Activated CD4-positive, alpha-beta memory T cell treated with anti-CD3 and anti-CD28 coated beads for 36 hours (primary cell): ENCODE data around the gene PTPRN2. TPM values are rescaled to one million over a fixed set of nuclear protein-coding genes. Genes with fewer than 3 reads are reported as not detected.
A peak's percentile ranks its signal among the peaks of the same experiment; 100 is the strongest.
"Not testable (repeated sequence)": the region's sequence is repeated elsewhere in the genome, so short reads cannot be mapped to it uniquely, and the experiment has no call there.

ENCODE experiments used
- CTCF ChIA-PET: fragments of 350-600 bp; sonication (Branson Sonifier 250); formaldehyde crosslinking; loops from one replicate; lab custom pipeline; 2021; ENCODE audit warnings: antibody characterized with exemption, inconsistent platforms; lab: Charles Lee
- POLR2A ChIA-PET: fragments of 350-600 bp; sonication (Branson Sonifier 250); formaldehyde crosslinking; loops from one replicate; lab custom pipeline; 2021; ENCODE audit warnings: antibody characterized with exemption; lab: Charles Lee
- DNase-seq: peaks from one replicate; pipeline ENCODE4 v3.0.0-alpha.2; 2020
- H3K27ac Mint-ChIP-seq: one replicate; pipeline ENCODE4 v1.8.0; 2021; ENCODE audit warnings: mixed read lengths
- H3K27me3 Mint-ChIP-seq: one replicate; pipeline ENCODE4 v1.8.0; 2021; ENCODE audit warnings: mixed read lengths
- H3K36me3 Mint-ChIP-seq: one replicate; pipeline ENCODE4 v1.8.0; 2021; ENCODE audit warnings: mixed read lengths
- H3K4me1 Mint-ChIP-seq: one replicate; pipeline ENCODE4 v1.8.0; 2021; ENCODE audit warnings: low read depth, mixed read lengths
- H3K4me3 Mint-ChIP-seq: one replicate; pipeline ENCODE4 v1.8.0; 2021; ENCODE audit warnings: mild to moderate bottlenecking, mixed read lengths
- H3K9me3 Mint-ChIP-seq: one replicate; pipeline ENCODE4 v1.8.0; 2021; ENCODE audit warnings: mixed read lengths
- intact Hi-C: fragments of 100-400 bp; cut with micrococcal nuclease; formaldehyde crosslinking; loops from one replicate; pipeline ENCODE4 v1.15.1; 2023
- total RNA-seq, 2 experiments: library from RNA; stranded (reverse); gene quantifications; one replicate each; pipeline ENCODE4 v1.2.3, GENCODE V29; 2021

PTPRN2 gene
- total RNA-seq, 2 experiments from 2014 or later, result 0.51 to 0.64 TPM

DNA sequence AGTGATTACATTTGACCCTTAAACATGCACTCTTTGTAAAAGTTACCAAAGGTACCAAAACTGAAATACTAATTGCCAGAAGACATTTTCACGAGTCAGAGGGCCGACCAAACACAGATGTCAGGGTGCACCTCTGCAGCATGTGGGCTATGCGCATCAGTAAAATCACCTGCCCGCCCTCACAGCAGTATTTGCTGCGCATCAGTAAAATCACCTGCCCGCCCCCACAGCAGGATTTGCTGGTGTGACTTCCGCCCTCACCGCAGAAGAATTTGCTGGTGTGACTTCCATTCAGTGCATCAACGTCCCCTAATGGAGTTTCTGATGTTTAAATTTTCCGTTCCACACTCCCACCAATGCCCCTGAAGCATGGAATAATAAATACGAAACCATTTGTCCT lies 202.9 kb downstream of the PTPRN2 start:
- H3K36me3 Mint-ChIP-seq, result no peaks in the 10 kb centered on the region
- POLR2A ChIA-PET, result no interaction called here
- no peaks in the 10 kb centered on the region for H3K4me1 Mint-ChIP-seq
- H3K27ac Mint-ChIP-seq, result no peak overlapping the region
- DNase-seq, result no peak
- intact Hi-C loops, result no loop called here
- CTCF ChIA-PET, result no interaction called here
- H3K27me3 Mint-ChIP-seq, result peaks cover 7% of the 10 kb centered on the region
- peaks cover 18% of the 10 kb centered on the region for H3K9me3 Mint-ChIP-seq
- H3K4me3 Mint-ChIP-seq, result no peak overlapping the region

DNA sequence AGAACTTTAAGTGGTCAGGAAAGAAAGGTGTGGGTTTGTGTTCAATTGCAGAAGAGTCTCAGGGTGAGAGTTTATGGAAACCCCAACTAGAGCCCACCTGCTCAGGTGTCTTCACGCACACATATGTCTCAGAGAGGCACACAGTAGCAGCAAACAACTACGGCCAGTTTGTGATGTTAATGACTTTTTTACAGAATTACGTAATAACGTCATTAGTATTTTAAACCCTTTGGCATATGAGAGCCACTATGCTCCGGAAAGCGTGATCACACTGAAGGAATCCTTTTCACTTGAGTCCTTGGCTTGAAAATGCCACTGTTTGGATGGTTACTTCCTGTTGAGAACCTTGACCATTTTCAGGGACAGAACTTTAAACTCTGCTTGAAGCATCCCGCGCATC lies 204.0 kb downstream of the PTPRN2 start:
- POLR2A ChIA-PET, result no interaction called here
- no peaks in the 10 kb centered on the region for H3K4me1 Mint-ChIP-seq
- CTCF ChIA-PET, result no interaction called here
- DNase-seq, result no peak
- peaks cover 22% of the 10 kb centered on the region for H3K9me3 Mint-ChIP-seq
- H3K27ac Mint-ChIP-seq, result no peak overlapping the region
- intact Hi-C loops, result no loop called here
- no peak overlapping the region for H3K4me3 Mint-ChIP-seq
- H3K27me3 Mint-ChIP-seq, result peaks cover 7% of the 10 kb centered on the region
- H3K36me3 Mint-ChIP-seq, result no peaks in the 10 kb centered on the region

DNA sequence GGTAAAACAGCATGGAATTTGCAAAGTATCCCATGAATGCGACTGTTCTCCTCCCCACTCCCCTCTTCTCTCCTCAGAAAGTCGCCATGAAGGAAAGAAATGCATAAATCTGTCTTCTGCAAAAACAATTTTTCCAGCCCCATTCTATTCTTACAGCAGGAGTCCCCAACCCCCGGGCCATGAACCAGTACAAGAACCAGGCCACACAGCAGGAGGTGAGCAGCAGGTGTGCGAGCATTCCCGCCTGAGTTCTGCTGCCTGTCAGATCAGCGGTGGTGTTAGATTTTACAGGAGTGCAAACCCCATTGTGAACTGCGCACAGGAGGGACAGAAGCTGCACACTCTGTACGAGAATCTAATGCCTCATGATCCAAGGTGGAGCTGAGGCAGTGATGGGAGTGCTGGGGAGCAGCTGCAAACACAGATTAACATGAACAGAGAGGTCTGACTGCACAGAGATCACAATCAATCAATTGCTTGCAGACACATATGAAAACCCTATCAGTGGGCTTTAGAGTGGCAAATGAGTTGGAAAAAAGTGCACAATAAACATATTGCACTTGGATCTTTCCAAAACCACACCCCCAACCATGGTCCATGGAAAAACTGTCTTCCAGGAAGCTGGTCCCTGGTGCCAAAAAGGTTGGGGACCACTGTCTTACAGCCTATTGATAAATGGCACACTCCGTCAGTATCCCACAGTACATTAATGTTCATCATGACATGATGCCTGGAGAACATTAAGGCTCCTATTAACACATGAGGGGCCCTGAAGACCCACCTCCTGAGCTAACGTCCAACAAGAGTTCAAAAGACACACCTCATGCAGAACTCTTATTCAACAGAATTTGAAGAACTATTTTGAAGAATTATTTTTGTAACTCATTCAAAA lies 205.0 kb downstream of the PTPRN2 start:
- ChIA-PET CTCF (no interaction called here), POLR2A (no interaction called here)
- DNase-seq, result no peak
- H3K9me3 Mint-ChIP-seq, result peaks cover 22% of the 10 kb centered on the region
- no peak overlapping the region for H3K4me3 Mint-ChIP-seq
- no peak overlapping the region for H3K27ac Mint-ChIP-seq
- intact Hi-C loops, result no loop called here
- H3K27me3 Mint-ChIP-seq, result peaks cover 7% of the 10 kb centered on the region
- no peaks in the 10 kb centered on the region for H3K4me1 Mint-ChIP-seq
- no peaks in the 10 kb centered on the region for H3K36me3 Mint-ChIP-seq

DNA sequence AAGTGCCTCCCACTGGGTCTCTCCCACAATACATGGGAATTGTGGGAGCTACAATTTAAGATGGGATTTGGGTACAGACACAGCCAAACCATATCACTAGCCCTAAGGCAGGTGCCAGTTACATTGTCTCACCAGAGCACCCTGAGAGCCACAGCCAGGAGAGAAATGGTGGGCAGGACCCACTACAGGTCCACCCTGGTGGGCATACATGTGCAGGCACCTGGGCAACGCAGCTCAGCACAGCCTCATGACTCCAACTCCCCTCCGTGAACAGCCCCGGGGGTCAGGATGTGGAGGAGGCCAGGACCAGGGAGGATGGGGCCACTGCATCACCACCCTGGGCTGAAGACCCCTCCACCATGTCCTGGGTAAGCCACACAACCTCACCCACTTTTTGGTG lies 205.7 kb downstream of the PTPRN2 start:
- intact Hi-C loops, result no loop called here
- Mint-ChIP-seq H3K9me3 (peaks cover 22% of the 10 kb centered on the region), H3K4me3 (no peak overlapping the region), H3K27me3 (peaks cover 7% of the 10 kb centered on the region), H3K27ac (no peak overlapping the region), H3K4me1 (no peaks in the 10 kb centered on the region), H3K36me3 (no peaks in the 10 kb centered on the region)
- ChIA-PET CTCF (no interaction called here), POLR2A (no interaction called here)
- DNase-seq, result no peak

DNA sequence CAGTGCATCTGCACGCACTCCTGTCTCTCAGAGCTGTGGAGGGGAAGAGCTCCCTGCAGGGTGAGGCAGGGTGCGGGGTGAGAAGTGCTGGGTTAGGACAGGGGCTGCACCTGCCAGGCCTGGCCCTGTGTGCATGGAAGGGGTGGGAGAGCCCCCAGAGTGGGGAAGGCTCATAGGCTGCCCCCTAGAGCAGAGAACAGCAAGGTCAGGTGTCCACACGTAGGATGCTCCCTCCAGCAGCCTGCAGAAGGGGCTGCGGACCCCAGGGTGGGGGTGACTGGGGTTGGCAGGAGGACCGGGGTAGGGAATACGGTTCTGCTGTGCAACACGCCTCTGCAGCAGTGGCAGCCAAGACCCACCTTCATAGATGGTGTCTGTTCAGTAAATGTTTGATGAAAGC lies 208.6 kb downstream of the PTPRN2 start:
- H3K4me3 Mint-ChIP-seq, result no peak overlapping the region
- intact Hi-C loops, result no loop called here
- peaks cover 10% of the 10 kb centered on the region for H3K27me3 Mint-ChIP-seq
- POLR2A ChIA-PET, result no interaction called here
- peaks cover 8% of the 10 kb centered on the region for H3K4me1 Mint-ChIP-seq
- CTCF ChIA-PET, result no interaction called here
- DNase-seq, result no peak
- H3K9me3 Mint-ChIP-seq, result peaks cover 22% of the 10 kb centered on the region
- H3K27ac Mint-ChIP-seq, result no peak overlapping the region
- no peaks in the 10 kb centered on the region for H3K36me3 Mint-ChIP-seq

DNA sequence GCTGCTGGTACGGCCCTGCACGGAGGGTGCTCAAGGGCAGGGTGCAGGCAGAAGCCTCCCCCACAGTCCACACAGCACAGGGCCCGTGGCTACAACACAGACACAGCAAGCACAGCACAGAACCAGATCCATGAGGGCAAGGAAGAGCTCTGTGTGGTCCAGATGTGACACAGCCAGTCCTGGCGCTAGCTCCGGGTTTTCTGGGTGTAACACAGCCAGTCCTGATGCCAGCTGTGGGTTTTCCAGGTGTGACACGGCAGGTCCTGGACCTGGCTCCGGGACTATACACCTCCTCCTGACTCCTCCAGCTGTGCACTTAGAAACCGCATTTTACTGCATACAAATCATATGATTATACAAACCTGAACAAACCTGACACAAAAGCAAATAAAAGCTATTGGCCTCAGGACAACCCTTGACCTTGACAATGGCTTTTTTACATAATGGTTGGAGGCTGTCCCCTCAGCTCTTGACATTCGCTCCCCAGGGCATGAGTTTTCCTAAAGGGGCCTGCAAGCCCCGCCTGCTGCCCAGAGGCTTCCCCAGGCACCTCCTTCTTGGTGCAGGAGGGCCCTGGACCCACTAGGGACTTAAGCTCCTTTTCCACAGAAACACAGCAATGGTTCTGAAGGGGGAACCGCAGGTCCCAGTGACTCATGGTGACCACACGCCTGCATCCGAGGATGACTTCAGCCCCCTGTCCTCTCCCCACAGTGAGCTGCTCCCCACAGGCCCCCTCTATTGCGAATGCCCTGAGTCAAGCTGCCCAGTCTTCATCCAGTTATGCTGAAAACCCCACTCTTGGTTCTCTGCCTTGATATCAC lies 209.6 kb downstream of the PTPRN2 start:
- Mint-ChIP-seq H3K9me3 (peaks cover 22% of the 10 kb centered on the region), H3K4me3 (no peak overlapping the region), H3K36me3 (no peaks in the 10 kb centered on the region), H3K27me3 (peaks cover 15% of the 10 kb centered on the region), H3K4me1 (peaks cover 8% of the 10 kb centered on the region), H3K27ac (no peak overlapping the region)
- CTCF ChIA-PET, result no interaction called here
- POLR2A ChIA-PET, result no interaction called here
- no peak for DNase-seq
- intact Hi-C loops, result no loop called here

DNA sequence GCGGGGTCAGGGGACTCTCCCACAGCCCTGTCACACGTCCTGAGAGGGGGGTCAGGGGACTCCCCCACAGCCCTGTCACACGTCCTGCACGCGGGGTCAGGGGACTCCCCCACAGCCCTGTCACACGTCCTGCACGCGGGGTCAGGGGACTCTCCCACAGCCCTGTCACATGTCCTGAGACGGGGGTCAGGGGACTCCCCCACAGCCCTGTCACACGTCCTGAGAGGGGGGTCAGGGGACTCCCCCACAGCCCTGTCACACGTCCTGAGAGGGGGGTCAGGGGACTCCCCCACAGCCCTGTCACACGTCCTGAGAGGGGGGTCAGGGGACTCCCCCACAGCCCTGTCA lies 210.8 kb downstream of the PTPRN2 start:
- H3K4me3 Mint-ChIP-seq, CTCF ChIA-PET, H3K36me3 Mint-ChIP-seq, DNase-seq, H3K4me1 Mint-ChIP-seq, H3K27ac Mint-ChIP-seq, intact Hi-C loops, POLR2A ChIA-PET: not testable (repeated sequence)
- H3K27me3 Mint-ChIP-seq, result peaks cover 11% of the 10 kb centered on the region
- H3K9me3 Mint-ChIP-seq, result peaks cover 22% of the 10 kb centered on the region

DNA sequence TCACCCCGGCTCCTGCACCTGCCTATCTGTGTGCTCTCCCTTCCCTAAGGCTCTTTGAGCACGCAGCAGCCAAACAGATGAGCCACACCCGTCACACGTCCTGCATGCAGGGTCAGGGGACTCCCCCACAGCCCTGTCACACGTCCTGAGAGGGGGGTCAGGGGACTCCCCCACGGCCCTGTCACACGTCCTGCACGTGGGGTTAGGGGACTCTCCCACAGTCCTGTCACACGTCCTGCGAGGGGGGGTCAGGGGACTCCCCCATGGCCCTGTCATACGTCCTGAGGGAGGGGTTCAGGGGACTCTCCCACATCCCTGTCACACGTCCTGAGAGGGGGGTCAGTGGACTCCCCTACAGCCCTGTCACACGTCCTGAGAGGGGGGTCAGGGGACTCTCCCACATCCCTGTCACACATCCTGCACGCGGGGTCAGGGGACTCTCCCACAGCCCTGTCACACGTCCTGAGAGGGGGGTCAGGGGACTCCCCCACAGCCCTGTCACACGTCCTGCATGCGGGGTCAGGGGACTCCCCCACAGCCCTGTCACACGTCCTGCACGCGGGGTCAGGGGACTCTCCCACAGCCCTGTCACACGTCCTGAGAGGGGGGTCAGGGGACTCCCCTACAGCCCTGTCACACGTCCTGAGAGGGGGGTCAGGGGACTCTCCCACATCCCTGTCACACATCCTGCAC lies 211.3 kb downstream of the PTPRN2 start:
- H3K4me3 Mint-ChIP-seq, H3K4me1 Mint-ChIP-seq, intact Hi-C loops, H3K36me3 Mint-ChIP-seq, H3K27ac Mint-ChIP-seq, CTCF ChIA-PET, POLR2A ChIA-PET: not testable (repeated sequence)
- Mint-ChIP-seq H3K9me3 (peaks cover 20% of the 10 kb centered on the region), H3K27me3 (peaks cover 11% of the 10 kb centered on the region)
- peak; percentile 58 for DNase-seq

DNA sequence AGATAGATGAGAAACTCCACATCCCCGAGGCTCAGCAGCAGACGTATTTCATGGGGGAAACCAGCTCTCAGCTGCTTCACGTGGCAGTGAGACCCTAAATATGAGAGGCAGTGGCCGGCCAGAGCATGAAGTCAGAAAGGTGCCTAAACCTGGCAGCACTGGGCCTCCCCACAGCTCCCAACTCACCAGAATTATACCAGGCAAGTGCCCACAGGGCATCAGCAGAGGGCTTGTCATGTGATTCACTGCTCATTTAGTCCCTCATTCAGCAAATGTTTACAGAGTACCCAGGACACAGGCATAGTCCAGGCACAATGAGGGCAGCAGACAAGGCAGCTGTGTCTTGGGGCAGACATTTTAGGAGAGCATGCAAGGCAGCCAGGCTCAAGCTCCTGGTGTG lies 212.6 kb downstream of the PTPRN2 start:
- H3K9me3 Mint-ChIP-seq, result peaks cover 7% of the 10 kb centered on the region
- no peak for DNase-seq
- no peak overlapping the region for H3K27ac Mint-ChIP-seq
- H3K4me1 Mint-ChIP-seq, result peaks cover 8% of the 10 kb centered on the region
- POLR2A ChIA-PET, result no interaction called here
- H3K36me3 Mint-ChIP-seq, result no peaks in the 10 kb centered on the region
- CTCF ChIA-PET, result no interaction called here
- no peak overlapping the region for H3K4me3 Mint-ChIP-seq
- intact Hi-C loops, result no loop called here
- peaks cover 11% of the 10 kb centered on the region for H3K27me3 Mint-ChIP-seq

DNA sequence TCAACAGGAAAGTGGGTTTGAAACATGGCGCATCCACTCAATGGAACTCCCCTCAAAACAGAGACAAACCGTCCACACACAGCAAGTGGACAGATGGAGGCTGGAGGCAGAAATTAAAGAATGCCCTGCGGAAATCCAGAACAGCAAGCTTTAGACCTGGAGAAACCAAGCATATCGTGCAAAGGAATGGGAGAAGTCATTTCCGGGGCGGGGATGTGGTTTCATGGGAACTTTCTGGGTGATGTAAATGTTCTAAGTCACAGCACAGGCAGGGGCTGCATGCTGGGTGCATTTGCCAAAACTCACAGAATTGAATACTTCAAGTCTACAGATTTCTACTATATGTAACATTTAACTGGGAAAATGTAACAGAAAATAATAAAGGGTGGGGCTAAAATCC lies 213.0 kb downstream of the PTPRN2 start:
- H3K36me3 Mint-ChIP-seq, result no peaks in the 10 kb centered on the region
- DNase-seq, result no peak
- CTCF ChIA-PET, result no interaction called here
- H3K4me1 Mint-ChIP-seq, result peaks cover 8% of the 10 kb centered on the region
- no peak overlapping the region for H3K4me3 Mint-ChIP-seq
- POLR2A ChIA-PET, result no interaction called here
- no peak overlapping the region for H3K27ac Mint-ChIP-seq
- intact Hi-C loops, result no loop called here
- peaks cover 2% of the 10 kb centered on the region for H3K9me3 Mint-ChIP-seq
- peaks cover 11% of the 10 kb centered on the region for H3K27me3 Mint-ChIP-seq

DNA sequence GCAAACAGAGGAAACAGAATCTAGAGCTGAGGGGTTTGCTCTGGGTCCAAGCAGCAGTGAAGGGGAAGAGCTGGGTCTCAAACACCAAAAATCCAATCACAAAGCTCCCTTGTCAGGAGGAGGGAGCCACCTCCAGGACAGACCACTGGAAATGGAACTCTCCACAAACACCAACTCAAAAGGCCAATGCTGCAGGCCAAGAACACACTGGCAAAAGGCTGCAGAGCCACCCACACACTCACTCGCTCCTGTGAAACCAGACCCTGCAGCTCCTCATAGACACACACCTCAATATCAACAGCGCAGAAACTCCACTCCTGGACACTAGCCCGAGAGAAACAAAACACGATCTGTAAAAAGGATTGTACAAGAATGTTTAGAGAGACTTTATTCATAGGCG lies 213.5 kb downstream of the PTPRN2 start:
- ChIA-PET POLR2A (no interaction called here), CTCF (no interaction called here)
- no peaks in the 10 kb centered on the region for H3K9me3 Mint-ChIP-seq

DNA sequence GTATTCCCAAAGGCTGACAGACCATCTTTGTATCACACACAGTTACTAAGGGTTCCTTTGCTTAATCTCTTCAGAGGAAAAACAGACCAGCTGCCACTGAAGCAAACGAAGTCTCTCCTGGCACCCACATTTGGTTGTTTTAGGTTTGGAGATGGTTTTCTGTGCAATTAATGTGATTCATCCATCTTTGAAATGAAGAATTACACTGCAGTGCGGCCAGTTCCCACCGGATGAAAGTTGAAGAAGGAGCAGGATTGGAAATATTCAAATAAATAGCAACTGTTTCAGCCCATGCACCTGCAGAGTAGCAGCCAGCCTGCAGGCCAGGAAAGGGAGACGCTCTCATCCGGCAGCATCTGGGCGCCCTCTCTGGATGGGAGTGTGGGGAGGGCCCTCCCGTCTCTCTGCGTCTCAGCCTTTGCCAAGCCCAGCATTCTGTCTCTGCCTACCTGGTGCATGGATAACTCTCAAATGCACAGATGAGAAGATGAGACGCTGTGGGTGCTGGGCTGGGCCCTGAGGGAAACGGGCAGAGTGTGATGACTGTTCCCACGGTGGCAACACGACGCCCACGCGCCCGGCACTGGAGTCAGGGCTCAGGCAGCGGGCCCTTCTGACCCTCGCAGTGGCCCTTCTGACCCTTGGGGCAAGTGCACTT lies 214.0 kb downstream of the PTPRN2 start:
- no peak for DNase-seq
- CTCF ChIA-PET, result no interaction called here
- no peaks in the 10 kb centered on the region for H3K36me3 Mint-ChIP-seq
- H3K4me1 Mint-ChIP-seq, result peaks cover 8% of the 10 kb centered on the region
- intact Hi-C loops, result no loop called here
- no peak overlapping the region for H3K27ac Mint-ChIP-seq
- H3K4me3 Mint-ChIP-seq, result no peak overlapping the region
- H3K27me3 Mint-ChIP-seq, result peaks cover 12% of the 10 kb centered on the region
- H3K9me3 Mint-ChIP-seq, result no peaks in the 10 kb centered on the region
- POLR2A ChIA-PET, result no interaction called here

More for the DNA sequence above, 213.5 kb downstream of the PTPRN2 start:
- no peak for DNase-seq
- peaks cover 11% of the 10 kb centered on the region for H3K27me3 Mint-ChIP-seq
- H3K36me3 Mint-ChIP-seq, result no peaks in the 10 kb centered on the region
- no peak overlapping the region for H3K4me3 Mint-ChIP-seq
- peaks cover 8% of the 10 kb centered on the region for H3K4me1 Mint-ChIP-seq
- intact Hi-C loops, result no loop called here
- no peak overlapping the region for H3K27ac Mint-ChIP-seq
